Left ventricle myocardium inferior (tissue), 1 donor: ENCODE data around the gene NXNL1. TPM values are rescaled to one million over a fixed set of nuclear protein-coding genes. Genes with fewer than 3 reads are reported as not detected.
A peak's percentile ranks its signal among the peaks of the same experiment; 100 is the strongest.

Experiments
- DNase-seq: peaks from one replicate; pipeline ENCODE4 v3.0.0-alpha.2; 2020
- H3K27ac ChIP-seq: fragments of 200-600 bp; replicated peaks from 2 replicates; pipeline ENCODE4 v1.8.0; 2021
- H3K27me3 ChIP-seq: fragments of 200-600 bp; 2 replicates; pipeline ENCODE4 v1.8.0; 2021; ENCODE audit warnings: low read depth
- H3K36me3 ChIP-seq: fragments of 200-600 bp; 2 replicates; pipeline ENCODE4 v1.8.0; 2021
- H3K4me1 ChIP-seq: fragments of 200-600 bp; 2 replicates; pipeline ENCODE4 v1.8.0; 2021
- H3K4me3 ChIP-seq: fragments of 200-600 bp; 2 replicates; pipeline ENCODE4 v1.8.0; 2021; ENCODE audit warnings: mild to moderate bottlenecking, moderate library complexity
- H3K9me3 ChIP-seq: fragments of 200-600 bp; replicated peaks from 2 replicates; pipeline ENCODE4 v1.8.0; 2021
- CTCF ChIP-seq: fragments of 200-600 bp; IDR thresholded peaks from 2 replicates; pipeline ENCODE4 v1.8.0; 2021; ENCODE audit warnings: antibody characterized with exemption, mild to moderate bottlenecking, borderline replicate concordance
- intact Hi-C: fragments of 100-400 bp; cut with micrococcal nuclease; formaldehyde crosslinking; loops from one replicate; pipeline ENCODE4 v1.11.0; 2022
- total RNA-seq: library from RNA; stranded (reverse); fragmentation: NEBNext Ultra II Directional; extraction: Animal tissue kit (Norgen Biotek cat#: 25700); gene quantifications from one replicate; pipeline ENCODE4 v1.2.1, GENCODE V29; 2021
- donor health status: DM: no; HTN: yes; CAD: no; lungs with severe emphysema.

NXNL1 gene
- total RNA-seq, 1 donor from 2014 or later = 0.33 TPM

DNA sequence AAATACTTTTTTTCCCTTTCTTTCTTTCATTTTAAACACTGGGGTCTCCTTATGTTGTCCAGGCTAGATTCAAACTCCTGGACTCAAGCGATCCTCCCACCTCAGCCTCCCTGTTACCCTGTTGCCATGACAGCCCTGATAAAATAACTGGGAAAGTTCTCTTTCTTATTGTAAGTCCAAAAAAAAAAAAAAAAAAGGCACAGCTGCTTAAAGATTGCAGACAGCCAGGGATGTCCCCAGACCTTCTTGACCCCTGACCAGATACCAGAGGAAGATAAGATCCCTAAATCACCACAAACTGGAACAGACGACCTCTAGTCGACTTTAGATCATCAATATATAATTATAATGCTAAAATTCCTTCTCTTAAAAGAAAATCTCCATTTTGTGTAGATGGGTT, 42.0 kb downstream of the NXNL1 start:
- TF ChIP-seq CTCF = no peak
- peaks cover 27% of the 10 kb centered on the region for H3K27me3 ChIP-seq
- no peak for DNase-seq
- H3K4me1 ChIP-seq = peaks cover 21% of the 10 kb centered on the region
- H3K36me3 ChIP-seq = peaks cover 9% of the 10 kb centered on the region
- intact Hi-C loops = no loop called here
- peak overlapping the region; percentile 76 for H3K4me3 ChIP-seq
- no peak overlapping the region for H3K27ac ChIP-seq
- H3K9me3 ChIP-seq = no peaks in the 10 kb centered on the region

DNA sequence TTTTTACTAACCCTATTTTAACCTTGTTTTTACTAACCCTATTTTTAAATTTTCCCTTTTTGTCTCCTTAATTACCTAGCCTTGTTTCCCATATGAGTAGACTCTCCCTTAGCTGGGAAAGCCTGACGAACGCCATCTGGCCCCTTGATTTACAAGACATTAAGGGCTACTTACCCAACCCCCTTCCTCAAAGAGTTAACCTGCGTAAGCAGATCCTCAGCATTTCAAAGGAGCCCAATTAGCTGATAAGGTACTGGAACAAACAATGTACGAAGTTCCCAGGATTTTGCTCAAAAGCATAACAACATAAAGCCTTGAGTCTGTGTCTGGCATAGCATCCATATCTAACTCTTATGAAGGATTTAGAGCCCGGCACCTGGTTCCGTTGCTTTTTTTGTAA, 45.6 kb downstream of the NXNL1 start:
- peaks cover 31% of the 10 kb centered on the region for H3K4me1 ChIP-seq
- intact Hi-C loops = no loop called here
- DNase-seq = no peak
- H3K36me3 ChIP-seq = peaks cover 4% of the 10 kb centered on the region
- no peak overlapping the region for H3K27ac ChIP-seq
- no peaks in the 10 kb centered on the region for H3K9me3 ChIP-seq
- no peak overlapping the region for H3K4me3 ChIP-seq
- TF ChIP-seq CTCF = no peak
- peaks cover 41% of the 10 kb centered on the region for H3K27me3 ChIP-seq

DNA sequence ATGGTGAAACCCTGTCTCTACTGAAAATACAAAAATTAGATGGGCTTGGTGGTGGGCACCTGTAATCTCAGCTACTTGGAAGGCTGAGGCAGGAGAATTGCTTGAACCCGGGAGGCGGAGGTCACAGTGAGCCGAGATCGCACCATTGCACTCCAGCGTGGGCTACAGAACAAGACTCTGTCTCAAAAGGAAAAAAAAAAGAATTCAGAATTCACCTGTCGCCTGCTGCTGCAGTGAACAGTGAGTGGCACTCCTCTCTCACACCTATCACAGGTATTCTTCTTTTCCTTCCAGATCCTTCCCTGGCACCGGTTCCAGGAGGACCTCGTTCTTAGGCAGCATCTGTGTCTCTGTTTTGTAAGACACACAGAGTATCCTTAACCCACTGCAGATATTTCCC, 46.6 kb downstream of the NXNL1 start:
- H3K27me3 ChIP-seq = peaks cover 41% of the 10 kb centered on the region
- intact Hi-C loops = no loop called here
- no peaks in the 10 kb centered on the region for H3K9me3 ChIP-seq

GRCh38 chr19:17411801-17412200, 48.9 kb downstream of the NXNL1 start:
- peaks cover 4% of the 10 kb centered on the region for H3K36me3 ChIP-seq
- intact Hi-C loops = no loop called here
- no peak overlapping the region for H3K4me3 ChIP-seq
- DNase-seq = no peak
- peak overlapping the region; percentile 72 for H3K27ac ChIP-seq
- TF ChIP-seq CTCF = no peak
- H3K9me3 ChIP-seq = no peaks in the 10 kb centered on the region
- peaks cover 37% of the 10 kb centered on the region for H3K27me3 ChIP-seq
- peaks cover 22% of the 10 kb centered on the region for H3K4me1 ChIP-seq

More for the DNA sequence above, 46.6 kb downstream of the NXNL1 start:
- no peak for DNase-seq
- TF ChIP-seq CTCF = no peak
- no peak overlapping the region for H3K27ac ChIP-seq
- peaks cover 4% of the 10 kb centered on the region for H3K36me3 ChIP-seq
- H3K4me3 ChIP-seq = no peak overlapping the region
- H3K4me1 ChIP-seq = peaks cover 26% of the 10 kb centered on the region

DNA sequence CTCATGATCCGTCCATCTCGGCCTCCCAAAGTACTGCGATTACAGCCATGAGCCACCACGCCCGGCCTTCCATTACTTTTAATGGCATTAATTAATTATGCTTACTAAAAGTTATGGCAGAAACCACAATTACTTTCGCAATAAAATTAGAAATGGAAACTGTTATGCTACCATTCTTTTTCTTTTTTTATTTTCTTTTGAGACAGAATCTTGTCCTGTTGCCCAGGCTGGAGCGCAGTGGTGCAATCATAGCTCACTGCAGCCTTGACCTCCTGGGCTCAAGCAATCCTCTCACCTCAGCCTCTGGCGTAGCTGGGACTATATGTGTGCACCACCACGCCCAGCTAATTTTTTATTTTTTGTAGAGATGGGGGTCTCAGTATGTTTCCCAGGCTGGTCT, 50.7 kb downstream of the NXNL1 start:
- Histone ChIP-seq H3K36me3 (peaks cover 4% of the 10 kb centered on the region), H3K27me3 (peaks cover 27% of the 10 kb centered on the region), H3K9me3 (no peaks in the 10 kb centered on the region), H3K4me3 (no peak overlapping the region), H3K4me1 (peaks cover 34% of the 10 kb centered on the region), H3K27ac (no peak overlapping the region)
- TF ChIP-seq CTCF = no peak
- DNase-seq = no peak
- intact Hi-C loops = no loop called here

DNA sequence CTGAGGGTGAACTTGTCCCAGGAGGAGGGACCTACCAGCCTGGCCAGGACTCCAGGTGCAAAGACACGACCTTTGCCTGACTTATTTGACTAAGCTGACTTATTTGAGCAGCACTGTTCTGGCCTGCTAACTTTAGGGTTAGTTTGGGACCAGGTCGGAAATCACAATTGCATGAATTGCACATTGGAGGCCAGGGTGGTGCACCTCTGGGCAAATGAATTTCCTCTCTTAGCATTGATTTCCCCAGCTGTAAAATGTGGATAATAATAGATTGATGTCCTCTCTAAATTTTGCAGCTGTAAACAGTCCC, 53.9 kb downstream of the NXNL1 start:
- Histone ChIP-seq H3K9me3 (no peaks in the 10 kb centered on the region), H3K36me3 (no peaks in the 10 kb centered on the region), H3K27me3 (peaks cover 15% of the 10 kb centered on the region), H3K4me1 (peaks cover 26% of the 10 kb centered on the region), H3K27ac (peak overlapping the region; percentile 89), H3K4me3 (peak overlapping the region; percentile 71)
- DNase-seq = no peak
- TF ChIP-seq CTCF = no peak
- intact Hi-C loops = no loop called here
